NCI-H748 treated with DMSO at 0.1 percent for 48 hours (cell line): ENCODE measurements around the gene PLIN5.

ENCODE experiments used
- DNase-seq: peaks from one replicate; lab custom pipeline; 2025; lab: John Stamatoyannopoulos, UW

Gene PLIN5

GRCh38 chr19:4483385-4483784 lies 51.6 kb downstream of the PLIN5 start:
- DNase-seq = no peak

- DNase-seq = no peak
Measured at GRCh38 chr19:4482721-4483364, 52.2 kb downstream of the PLIN5 start.

GRCh38 chr19:4477034-4477801 lies 57.8 kb downstream of the PLIN5 start:
- DNase-seq = no peak

GRCh38 chr19:4474514-4475022 lies 60.5 kb downstream of the PLIN5 start:
- DNase-seq = peak; percentile 65

GRCh38 chr19:4473763-4474513 lies 61.1 kb downstream of the PLIN5 start:
- DNase-seq = no peak

GRCh38 chr19:4473011-4473762 lies 61.8 kb downstream of the PLIN5 start:
- DNase-seq = no peak
